ENCODE measurements around the gene TGM1.

TGM1 gene

DNA sequence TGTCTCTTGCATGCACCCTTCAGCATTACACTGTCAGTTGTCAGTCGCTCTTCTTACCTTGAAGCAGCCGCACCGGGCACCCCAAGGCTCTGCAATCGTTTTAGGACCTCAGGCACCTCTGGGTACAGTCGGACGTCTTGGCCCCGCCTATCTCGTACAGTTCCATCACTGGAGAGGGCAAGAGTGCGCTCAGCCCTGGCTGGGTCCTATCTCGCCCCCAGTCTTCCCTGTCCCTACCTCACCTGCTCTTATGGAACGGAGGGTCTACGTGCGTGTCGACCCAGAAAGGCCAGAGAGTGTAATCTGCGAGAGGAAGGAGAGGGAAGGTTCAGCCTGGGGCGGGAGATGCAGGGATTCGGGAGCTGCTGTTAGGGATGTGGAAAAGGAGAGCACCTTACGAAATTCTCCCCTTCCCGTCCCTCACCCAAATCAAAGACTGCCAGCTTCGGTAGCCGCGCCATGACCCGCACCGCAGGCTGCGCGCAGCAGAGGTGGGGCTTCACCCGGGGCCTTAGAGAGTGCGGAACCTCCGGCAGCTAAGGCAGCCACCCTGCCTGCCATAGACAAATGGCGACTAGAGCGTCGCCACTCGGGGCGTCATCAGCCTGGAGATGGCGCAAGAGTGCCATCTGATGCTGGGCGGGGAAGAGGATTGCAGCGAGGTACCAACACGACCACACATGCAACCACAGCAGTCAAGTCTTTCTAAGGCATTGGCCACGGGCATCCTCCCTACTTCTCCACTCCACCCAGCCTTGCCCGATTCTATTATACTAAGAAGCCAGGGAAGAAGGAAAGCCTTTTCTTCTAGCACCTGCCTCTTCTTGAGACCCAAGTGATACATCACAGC is 47.3 kb downstream of the TGM1 start, which contains the start of gene MDP1:
MDP1 (minus strand) TSS at position 572 of the 850 bp plus-strand sequence; CDS start at position 461, 111 bp downstream.
- peak; percentile 69 for DNase-seq (ENCODE audit: insufficient read length, low spot score)
- TF ChIP-seq POU2F2 (IDR thresholded peaks at IDR 0.05; ENCODE audit: low read depth, low read length): peak; percentile 42; the same call in 1 of the 2 replicates
- TF ChIP-seq POLR2AphosphoS5 (IDR thresholded peaks at IDR 0.05; ENCODE audit: low read depth, low read length): peak; percentile 82; the same call in 1 of the 2 replicates
- no peak for TF ChIP-seq PAX5 (IDR thresholded peaks at IDR 0.05; ENCODE audit: insufficient read depth, low read length, severe bottlenecking)
- TF ChIP-seq SPI1 (IDR thresholded peaks at IDR 0.05; ENCODE audit: low read depth, low read length): peak; percentile 27; the same call in 1 of the 2 replicates
- peak; percentile 78 for TF ChIP-seq POLR2A (IDR thresholded peaks at IDR 0.05; ENCODE audit: low read depth, low read length)
- TF ChIP-seq TAF1 (IDR thresholded peaks at IDR 0.05; ENCODE audit: low read depth, low read length): peak; percentile 77
- peak; percentile 97 for FAIRE-seq

DNA sequence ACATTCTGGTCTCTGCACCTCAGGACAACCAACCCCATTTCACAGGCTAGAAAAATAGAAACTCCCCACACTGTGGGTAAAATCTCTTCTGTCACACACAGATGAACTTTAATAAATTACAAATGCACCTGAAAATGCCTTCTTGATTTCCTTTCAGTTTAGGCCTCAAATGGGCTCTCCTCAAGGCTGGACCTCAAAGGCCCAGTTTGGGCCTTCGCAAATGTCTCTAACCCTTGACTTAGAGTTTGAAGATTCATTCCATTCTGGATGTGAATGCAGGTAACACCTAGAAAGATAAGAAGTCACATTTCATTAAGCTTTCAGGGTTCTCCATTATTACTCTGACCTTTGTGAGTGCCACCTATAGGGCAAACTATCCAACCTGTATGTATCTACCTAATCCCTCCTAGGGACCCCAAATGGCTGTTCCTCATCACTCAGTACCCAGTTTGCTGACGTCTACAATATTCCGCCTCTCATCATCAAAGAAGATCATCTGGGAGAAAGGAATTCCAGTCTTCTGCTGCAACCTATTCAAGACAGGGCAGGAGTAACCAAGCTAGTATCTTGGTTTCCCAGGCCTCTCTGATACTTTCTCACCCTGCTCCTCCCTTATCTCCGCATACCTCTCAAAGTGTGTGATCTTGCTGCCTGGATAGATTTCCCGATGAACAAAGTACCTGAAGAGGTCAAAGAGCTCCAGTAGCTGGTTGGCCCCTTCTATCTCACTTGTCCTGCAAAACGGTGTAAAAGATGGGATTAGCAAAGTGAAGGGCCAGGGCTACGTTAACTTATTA is 48.9 kb downstream of the TGM1 start:
- DNase-seq (ENCODE audit: insufficient read length, low spot score): no peak

DNA sequence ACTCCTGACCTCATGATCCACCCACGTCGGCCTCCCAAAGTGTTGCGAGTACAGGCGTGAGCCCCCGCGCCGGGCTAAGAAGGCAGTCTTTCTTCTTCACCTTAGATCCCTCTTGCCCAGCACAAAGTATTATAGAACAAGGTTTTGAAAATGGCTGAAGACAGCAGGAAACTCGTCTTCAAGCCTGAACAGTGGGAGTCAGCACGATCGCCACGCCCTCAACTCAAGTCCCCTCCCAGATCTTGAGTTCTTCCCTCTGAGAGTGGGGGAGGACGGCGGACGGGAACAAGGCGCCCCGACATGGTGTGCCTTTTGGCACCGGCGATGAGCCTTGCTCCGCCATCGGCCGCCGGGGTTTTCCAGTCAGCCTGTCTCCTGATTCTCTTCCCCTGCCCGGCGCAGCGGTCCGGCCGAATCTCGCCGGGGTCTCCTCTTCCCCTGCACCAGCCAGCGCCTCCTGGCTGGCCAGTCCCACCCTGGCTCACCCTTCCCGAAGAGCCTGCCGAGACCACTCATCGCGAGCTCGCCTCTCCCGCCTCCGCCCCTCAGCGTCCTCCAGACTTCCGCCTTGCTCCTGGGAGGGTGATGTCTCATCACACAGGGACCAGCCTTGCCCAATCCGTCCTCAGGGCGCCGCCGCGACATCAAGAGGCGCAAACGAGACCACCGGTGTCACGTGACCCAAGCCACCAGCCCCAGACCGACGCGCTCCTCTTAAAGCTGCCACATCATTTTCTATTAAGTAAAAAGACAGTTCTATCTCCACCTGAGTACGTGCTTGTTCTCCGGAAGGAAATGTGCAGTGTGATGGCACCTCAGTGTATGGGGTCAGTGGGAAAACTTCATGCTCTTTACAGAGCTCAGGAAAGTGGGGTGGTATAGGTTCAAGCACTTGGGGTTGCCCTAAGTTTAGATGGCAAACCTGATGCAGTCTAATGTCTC is 49.8 kb downstream of the TGM1 start, which contains the start of gene CHMP4A:
CHMP4A (minus strand) TSS at position 565 of the 942 bp plus-strand sequence; CDS start at position 516, 49 bp downstream.
- FAIRE-seq: peak; percentile 96
- DNase-seq (ENCODE audit: insufficient read length, low spot score): peak; percentile 89
- TF ChIP-seq POLR2A (IDR thresholded peaks at IDR 0.05; ENCODE audit: low read depth, low read length): peak; percentile 95
- TF ChIP-seq PAX5 (IDR thresholded peaks at IDR 0.05; ENCODE audit: insufficient read depth, low read length, severe bottlenecking): no peak
- peak; percentile 72; the same call in 1 of the 2 replicates for TF ChIP-seq POU2F2 (IDR thresholded peaks at IDR 0.05; ENCODE audit: low read depth, low read length)
- TF ChIP-seq POLR2AphosphoS5 (IDR thresholded peaks at IDR 0.05; ENCODE audit: low read depth, low read length): peak; percentile 97
- TF ChIP-seq TAF1 (IDR thresholded peaks at IDR 0.05; ENCODE audit: low read depth, low read length): peak; percentile 68
- TF ChIP-seq SPI1 (IDR thresholded peaks at IDR 0.05; ENCODE audit: low read depth, low read length): 0 out of 2 replicates have a peak, but pooled peaks have one; percentile 33

More for the DNA sequence above, 48.9 kb downstream of the TGM1 start:
- TF ChIP-seq SPI1 (IDR thresholded peaks at IDR 0.05; ENCODE audit: low read depth, low read length): no peak
- TF ChIP-seq PAX5 (IDR thresholded peaks at IDR 0.05; ENCODE audit: insufficient read depth, low read length, severe bottlenecking): no peak
- TF ChIP-seq POLR2A (IDR thresholded peaks at IDR 0.05; ENCODE audit: low read depth, low read length): no peak
- TF ChIP-seq TAF1 (IDR thresholded peaks at IDR 0.05; ENCODE audit: low read depth, low read length): no peak
- TF ChIP-seq POU2F2 (IDR thresholded peaks at IDR 0.05; ENCODE audit: low read depth, low read length): no peak
- no peak for TF ChIP-seq POLR2AphosphoS5 (IDR thresholded peaks at IDR 0.05; ENCODE audit: low read depth, low read length)
- FAIRE-seq: no peak

DNA sequence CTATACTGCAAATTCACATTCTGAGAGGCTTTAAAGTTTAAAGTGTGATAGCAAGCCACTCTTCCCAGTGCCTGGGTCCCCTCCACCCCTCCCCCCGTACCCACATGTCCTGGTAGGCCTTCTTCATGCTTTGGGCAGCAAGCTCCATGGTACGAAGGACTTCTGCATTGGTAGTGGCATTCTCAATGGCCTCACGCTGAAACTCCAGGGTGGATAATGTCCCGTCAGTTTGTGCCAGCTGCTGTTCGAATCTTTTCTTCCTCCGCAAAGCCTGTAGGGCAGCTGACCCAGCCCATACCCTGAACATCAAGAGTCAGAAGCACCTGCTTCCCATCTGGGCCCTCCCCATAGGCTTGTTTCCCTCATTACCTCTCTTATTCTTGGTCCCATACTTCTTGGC is 51.7 kb downstream of the TGM1 start:
- TF ChIP-seq SPI1 (IDR thresholded peaks at IDR 0.05; ENCODE audit: low read depth, low read length) (no peak), POLR2A (IDR thresholded peaks at IDR 0.05; ENCODE audit: low read depth, low read length) (no peak), POU2F2 (IDR thresholded peaks at IDR 0.05; ENCODE audit: low read depth, low read length) (no peak), TAF1 (IDR thresholded peaks at IDR 0.05; ENCODE audit: low read depth, low read length) (no peak), PAX5 (IDR thresholded peaks at IDR 0.05; ENCODE audit: insufficient read depth, low read length, severe bottlenecking) (no peak), POLR2AphosphoS5 (IDR thresholded peaks at IDR 0.05; ENCODE audit: low read depth, low read length) (no peak)
- no peak for FAIRE-seq
- no peak for DNase-seq (ENCODE audit: insufficient read length, low spot score)

DNA sequence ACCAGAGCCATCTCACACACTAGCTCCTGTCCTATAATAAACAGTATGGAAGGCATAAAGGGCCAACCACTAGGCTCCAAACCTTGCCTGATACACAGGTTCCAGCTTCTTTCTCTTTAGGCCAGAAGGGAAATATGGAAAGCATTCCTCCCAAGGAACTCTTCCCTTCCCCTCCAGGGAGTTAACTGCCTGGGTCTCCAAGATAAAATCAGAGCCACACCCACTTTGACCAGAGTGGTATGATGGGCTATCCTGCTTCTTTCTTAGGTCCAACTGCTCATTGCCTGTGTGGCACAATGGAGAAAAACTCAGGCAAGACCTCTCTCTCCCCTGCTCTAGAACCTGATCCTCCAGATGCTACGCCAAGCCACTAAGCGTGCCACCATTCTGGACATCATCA is 55.4 kb downstream of the TGM1 start:
- DNase-seq (ENCODE audit: insufficient read length, low spot score) (no peak), FAIRE-seq (no peak)
- no peak for TF ChIP-seq TAF1 (IDR thresholded peaks at IDR 0.05; ENCODE audit: low read depth, low read length)

DNA sequence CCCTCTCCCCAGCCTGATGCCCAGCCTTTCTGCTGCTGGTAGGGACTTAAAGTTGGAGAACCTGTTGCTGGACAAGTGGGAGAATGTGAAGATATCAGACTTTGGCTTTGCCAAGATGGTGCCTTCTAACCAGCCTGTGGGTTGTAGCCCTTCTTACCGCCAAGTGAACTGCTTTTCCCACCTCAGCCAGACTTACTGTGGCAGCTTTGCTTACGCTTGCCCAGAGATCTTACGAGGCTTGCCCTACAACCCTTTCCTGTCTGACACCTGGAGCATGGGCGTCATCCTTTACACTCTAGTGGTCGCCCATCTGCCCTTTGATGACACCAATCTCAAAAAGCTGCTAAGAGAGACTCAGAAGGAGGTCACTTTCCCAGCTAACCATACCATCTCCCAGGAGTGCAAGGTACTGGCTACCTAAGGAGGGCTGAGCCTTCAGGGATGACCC is 55.8 kb downstream of the TGM1 start:
- DNase-seq (ENCODE audit: insufficient read length, low spot score) (no peak), FAIRE-seq (no peak)

DNA sequence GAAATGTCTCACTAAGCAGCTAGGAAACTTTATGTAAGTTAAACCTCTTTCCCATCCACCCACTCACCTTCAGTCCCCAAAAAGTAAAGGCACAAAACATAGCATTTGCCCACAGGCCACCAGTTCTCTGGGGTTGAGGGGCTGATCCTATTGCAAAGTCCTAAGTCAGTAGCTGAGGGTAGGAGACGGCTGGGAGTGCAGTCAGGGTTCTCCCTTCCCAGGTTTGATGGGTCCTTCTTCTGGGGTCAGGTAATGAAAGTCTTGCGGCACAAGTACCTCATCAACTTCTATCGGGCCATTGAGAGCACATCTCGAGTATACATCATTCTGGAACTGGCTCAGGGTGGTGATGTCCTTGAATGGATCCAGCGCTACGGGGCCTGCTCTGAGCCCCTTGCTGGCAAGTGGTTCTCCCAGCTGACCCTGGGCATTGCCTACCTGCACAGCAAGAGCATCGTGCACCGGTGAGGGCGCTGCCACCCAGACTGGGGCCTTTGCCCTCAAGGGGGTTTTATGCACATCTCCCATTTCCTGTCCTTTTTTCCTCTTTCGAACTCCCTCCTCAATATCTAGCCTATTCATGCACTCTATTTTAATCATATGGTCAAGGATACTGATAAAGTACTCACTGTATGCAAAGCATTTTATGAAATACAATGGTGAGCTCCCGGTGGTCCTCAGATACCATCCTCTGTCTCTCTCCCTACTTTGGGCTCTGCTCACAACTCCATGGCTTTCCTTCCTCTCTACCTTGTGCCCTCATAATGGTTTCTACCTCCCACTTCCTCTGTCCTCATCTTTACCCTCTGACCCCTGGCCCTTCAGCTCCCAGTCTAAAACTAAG is 56.5 kb downstream of the TGM1 start:
- no peak for FAIRE-seq
- no peak for DNase-seq (ENCODE audit: insufficient read length, low spot score)
- TF ChIP-seq PAX5 (IDR thresholded peaks at IDR 0.05; ENCODE audit: insufficient read depth, low read length, severe bottlenecking): no peak
- no peak for TF ChIP-seq TAF1 (IDR thresholded peaks at IDR 0.05; ENCODE audit: low read depth, low read length)
- no peak for TF ChIP-seq POLR2AphosphoS5 (IDR thresholded peaks at IDR 0.05; ENCODE audit: low read depth, low read length)
- no peak for TF ChIP-seq SPI1 (IDR thresholded peaks at IDR 0.05; ENCODE audit: low read depth, low read length)
- TF ChIP-seq POLR2A (IDR thresholded peaks at IDR 0.05; ENCODE audit: low read depth, low read length): no peak
- no peak for TF ChIP-seq POU2F2 (IDR thresholded peaks at IDR 0.05; ENCODE audit: low read depth, low read length)

More for the DNA sequence above, 55.8 kb downstream of the TGM1 start:
- TF ChIP-seq SPI1 (IDR thresholded peaks at IDR 0.05; ENCODE audit: low read depth, low read length): no peak
- TF ChIP-seq POLR2A (IDR thresholded peaks at IDR 0.05; ENCODE audit: low read depth, low read length): no peak
- TF ChIP-seq PAX5 (IDR thresholded peaks at IDR 0.05; ENCODE audit: insufficient read depth, low read length, severe bottlenecking): no peak
- no peak for TF ChIP-seq POLR2AphosphoS5 (IDR thresholded peaks at IDR 0.05; ENCODE audit: low read depth, low read length)

Data from GM12891 (cell line).